Glomerular endothelial cell (primary cell): ENCODE data around the gene CACNA2D2. TPM values are rescaled to one million over a fixed set of nuclear protein-coding genes. Genes with fewer than 3 reads are reported as not detected.

Experiments
- DNase-seq: peaks from one replicate; pipeline ENCODE4 v3.0.0-alpha.2; 2011; ENCODE audit warnings: low read depth, low spot score; ENCODE audit errors: extremely low read depth
- total RNA-seq: library from RNA; depleted of rRNA; stranded (reverse); fragments of >200 nt; gene quantifications from 2 replicates; pipeline ENCODE4 v1.2.3, GENCODE V29; 2015

CACNA2D2 gene
- total RNA-seq, 1 donor from 2014 or later: not detected

DNA sequence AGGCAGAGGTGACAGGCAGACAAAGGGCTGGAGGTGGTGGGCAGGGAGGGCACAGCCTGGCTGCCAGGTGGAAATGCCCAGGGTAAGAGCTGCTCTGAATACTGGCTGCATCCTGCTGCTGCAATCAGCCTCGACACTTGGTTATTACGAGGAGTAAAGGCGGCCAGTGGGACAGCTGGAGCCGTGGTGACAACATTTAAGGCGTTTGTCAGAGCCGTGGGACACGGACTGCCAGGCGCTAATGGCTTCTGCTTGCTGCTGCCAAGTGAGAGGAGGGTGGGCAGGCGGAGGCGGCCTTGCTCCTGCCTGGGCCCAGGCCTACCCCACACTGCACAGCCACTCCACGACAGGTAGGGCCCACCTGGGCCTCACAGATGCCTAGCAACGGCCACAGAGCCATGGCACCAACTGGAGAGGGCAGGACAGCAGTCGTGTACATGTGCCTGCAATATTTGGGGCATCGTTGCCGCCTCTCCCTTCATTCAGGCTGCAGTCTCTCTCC lies 94.9 kb downstream of the CACNA2D2 start:
- no peak for DNase-seq

- no peak for DNase-seq
Measured at GRCh38 chr3:50406487-50406886, 96.9 kb downstream of the CACNA2D2 start.

- no peak for DNase-seq
Measured at GRCh38 chr3:50405249-50405648, 98.2 kb downstream of the CACNA2D2 start.

GRCh38 chr3:50401978-50402595 lies 101.3 kb downstream of the CACNA2D2 start:
- DNase-seq: no peak

DNA sequence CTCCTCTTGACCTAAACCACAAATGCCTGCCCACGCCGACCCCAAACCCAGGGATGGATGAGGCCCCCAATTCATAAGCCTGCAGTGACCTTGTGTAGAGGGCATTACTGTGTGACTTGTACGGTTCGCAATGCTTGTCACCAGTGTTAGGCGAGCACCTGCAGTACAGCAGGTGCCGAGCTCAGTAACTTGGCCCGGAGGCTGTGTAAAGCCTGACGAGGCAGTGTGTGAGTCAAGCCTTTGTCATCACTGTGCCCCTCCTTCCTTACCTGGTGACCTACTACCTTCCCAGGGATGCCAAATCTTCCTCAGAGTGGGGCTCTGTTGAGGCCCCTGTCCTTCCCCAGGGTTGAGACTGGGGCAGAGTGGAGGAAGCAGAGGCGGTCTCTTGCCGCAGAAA lies 106.9 kb downstream of the CACNA2D2 start:
- no peak for DNase-seq

DNA sequence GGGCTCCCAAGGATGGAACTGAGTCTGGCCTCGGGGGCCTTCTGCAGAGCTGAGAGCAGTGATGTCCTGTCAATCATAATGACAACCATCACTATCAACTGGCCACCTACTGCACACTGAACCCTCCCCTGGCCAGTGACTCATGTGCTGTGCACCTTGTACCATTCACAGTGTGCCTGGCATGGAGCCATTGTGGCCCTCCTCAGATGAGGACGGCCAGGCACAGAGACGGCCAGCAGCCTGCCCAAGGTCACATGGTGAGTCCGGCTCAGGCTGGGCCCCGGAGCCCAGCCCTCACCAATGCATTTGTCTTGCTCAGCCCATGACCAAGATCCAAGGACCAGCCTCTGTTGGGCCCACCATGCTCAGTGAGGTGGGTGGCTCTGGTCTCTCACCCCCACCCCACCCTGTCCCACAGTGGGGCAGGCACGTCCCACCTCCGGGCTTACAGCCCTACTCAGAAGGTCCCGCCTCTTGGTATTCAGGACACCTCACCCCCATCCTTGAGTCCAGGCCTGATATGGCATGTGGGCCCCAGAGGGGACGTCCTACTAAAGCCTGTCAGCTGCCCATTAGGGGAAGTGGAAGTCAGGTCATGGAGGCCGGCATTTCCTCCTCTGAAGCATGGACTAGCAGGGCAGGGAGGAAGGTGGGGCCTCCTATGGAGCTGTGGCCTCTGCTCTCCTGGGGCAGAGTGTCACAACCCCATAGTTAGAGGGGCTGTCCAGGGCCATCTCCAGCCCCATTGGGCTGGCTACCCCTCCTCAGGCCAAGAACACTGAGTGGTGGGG lies 108.2 kb downstream of the CACNA2D2 start:
- no peak for DNase-seq

DNA sequence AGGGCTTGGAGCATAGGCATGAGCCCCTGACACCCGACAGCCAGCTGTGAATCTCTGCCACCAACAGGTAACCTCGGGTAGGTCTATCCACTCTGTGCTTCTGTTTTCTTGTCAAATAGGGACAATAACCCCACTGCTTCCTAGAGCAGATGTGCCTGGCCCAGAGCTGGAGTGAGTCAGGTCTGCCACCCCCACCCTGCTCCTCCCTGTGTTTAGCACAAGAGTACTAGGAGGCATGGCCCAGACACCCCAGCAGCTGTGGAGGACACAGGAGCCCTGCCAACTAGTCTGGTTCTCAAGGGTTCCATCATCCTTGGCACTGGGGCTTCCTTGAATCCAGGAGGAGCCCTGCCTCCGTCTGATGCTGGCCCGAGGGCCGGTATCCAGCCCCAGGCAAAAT lies 110.4 kb downstream of the CACNA2D2 start:
- no peak for DNase-seq

GRCh38 chr3:50392101-50392715 lies 111.2 kb downstream of the CACNA2D2 start:
- DNase-seq: no peak

- no peak for DNase-seq
Measured at GRCh38 chr3:50390508-50391224, 112.8 kb downstream of the CACNA2D2 start.

DNA sequence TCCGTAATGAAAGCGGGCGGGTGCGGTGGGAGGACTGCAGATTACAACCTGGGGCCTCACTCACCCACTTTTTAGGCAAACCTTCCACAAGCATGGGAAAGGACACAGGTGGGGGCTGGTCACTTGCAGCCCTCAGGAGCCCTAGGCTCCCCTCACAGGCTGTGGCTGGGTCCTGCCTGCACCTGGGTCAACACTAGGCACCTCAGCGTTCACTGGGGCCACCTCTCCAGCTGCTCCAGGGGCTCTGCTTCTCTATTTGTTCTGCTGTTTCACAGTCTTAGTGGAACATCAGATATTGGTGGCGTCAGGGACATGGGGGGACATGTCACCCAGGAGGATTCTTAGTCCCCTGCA lies 114.0 kb downstream of the CACNA2D2 start:
- DNase-seq: no peak

DNA sequence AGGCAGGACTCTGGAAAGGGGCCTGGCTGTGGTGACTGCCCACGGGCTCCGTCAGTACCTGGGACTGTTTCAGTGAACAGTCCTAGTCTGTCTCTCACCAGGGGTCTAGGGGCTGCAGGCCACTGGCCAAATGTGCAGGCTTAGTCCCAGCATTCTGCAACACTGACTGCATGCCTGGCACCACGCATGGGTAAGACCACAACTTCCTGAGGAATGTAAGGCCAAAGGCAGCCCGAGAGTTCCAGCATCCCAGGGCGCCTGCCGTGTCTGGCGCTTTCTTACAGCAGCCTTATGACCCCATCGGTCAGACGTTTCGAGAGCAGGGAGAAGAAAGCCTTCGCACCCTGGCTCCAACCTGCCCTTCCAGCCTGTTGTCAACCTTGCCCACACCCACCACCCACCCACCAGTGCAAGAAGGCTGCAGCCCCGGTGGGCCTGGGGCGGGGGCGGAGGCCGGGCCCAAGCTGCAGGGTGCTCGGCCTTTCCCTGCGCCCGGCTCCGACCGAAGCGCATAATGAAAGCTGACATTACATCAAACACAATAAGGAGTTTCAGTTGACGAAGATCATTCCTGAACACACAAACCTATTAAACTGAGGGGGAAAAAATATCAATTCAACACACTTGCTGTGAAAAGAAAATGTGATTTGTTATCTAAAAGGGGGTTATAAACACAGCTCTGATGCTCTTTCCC lies 114.6 kb downstream of the CACNA2D2 start:
- no peak for DNase-seq

DNA sequence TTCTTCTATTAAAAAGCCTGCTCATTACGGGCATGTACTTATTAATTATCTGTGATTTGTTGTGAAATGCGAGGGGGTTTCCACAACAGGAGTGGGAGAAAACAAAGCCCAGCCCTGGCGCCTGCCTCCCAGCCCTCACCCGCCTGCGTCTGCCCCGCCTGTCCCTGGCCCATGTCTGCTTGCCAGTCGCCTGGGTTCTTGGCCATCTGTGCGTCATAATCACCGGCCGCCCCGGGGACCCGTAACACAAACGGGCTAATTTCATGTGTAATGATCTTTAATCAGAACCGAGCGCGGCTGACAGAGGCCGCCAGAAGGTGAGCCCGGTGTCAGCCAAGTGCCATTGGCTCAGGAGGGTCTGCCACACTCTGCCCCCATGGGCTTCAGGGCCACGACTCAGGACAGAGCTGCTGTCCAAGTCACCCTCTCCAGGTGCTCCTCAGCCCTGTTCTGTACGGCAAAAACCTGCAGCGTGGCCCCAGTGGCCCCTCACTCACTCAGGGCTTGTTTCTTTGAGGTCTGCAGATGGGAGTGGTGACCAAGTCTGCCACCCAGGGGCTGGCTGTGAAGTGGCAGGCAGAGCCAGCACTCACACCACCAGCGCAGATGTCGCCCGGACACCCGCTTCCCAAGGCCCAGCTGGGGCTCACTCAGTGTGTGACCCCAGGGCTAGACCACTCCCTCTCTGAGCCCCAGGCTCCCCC lies 115.3 kb downstream of the CACNA2D2 start:
- no peak for DNase-seq

DNA sequence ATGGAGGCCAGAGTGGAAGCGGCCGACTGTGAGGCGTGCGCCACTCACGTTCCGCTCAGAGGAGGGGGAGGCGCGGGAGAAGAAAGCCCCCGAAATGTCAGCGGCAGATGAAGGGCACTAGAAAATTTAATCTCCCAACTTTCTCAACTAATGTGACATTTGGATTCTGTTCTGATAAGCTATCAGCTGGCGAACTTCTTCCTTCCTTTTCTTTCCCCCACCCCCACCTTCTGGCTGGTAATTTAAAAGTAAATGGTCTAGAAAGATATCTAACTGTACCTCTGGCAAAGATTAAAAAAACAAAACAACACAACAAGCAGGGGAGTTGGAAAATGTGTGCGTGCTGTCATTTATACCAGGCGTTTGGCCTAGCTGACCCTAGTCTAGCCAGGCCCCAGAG lies 117.7 kb downstream of the CACNA2D2 start:
- no peak for DNase-seq

- DNase-seq: no peak
Measured at GRCh38 chr3:50383750-50384149, 119.7 kb downstream of the CACNA2D2 start.

- DNase-seq: no peak
Measured at GRCh38 chr3:50382722-50383121, 120.7 kb downstream of the CACNA2D2 start.

- DNase-seq: no peak
Measured at GRCh38 chr3:50381383-50381782, 122.1 kb downstream of the CACNA2D2 start.

DNA sequence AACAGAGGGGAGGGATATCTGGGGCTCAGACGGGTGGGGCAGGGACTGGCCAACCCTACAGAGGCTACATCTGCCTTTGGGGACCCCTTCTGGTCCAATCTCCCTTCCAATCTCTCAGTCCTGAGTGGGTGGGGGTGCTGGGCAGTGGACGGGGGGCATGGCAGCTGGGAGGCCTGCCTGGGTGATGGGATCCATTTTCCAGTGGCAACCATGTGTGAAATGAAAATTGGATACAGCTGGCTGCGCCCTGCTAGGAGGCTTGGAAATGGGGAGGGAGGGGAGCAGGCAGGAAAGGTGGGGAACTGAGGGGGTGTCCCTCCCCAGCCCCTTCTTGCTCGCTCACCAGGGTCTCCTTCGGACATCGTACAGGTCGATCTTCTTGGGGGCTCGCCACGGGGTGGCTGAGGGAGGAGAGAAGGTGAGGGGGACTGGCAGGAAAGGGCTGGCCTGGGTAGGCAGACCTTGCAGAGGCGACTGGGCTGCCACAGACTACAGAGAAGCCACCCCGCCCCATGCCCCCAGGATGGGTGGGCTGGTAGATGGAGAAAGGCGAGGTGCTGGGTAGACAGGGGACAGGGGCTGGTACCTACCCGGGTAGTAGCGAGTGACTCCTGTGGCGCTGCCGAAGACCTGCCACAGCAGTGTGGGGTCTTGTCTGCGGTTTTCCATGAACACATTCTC lies 122.9 kb downstream of the CACNA2D2 start:
- DNase-seq: no peak

- no peak for DNase-seq
Measured at GRCh38 chr3:50378757-50379156, 124.7 kb downstream of the CACNA2D2 start.

DNA sequence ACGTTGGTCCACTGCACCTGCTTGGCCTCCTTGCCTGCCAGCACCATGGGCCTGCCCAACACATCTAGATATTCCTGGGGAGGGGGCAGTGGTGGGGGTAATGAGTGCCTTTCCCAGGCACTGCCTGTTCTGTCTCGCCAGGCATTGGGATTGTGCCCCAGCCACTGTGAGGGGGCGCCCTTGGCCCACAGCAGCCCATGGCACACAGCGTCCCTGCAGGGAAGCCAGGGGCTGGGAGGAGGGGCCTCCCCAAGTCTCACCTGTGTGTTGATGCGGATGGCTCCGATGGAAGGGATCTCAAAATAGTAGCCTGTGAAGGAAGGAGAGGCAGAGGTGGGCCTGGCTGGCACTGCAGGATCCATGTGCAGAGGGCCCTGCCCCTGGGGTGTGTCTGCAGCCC lies 125.4 kb downstream of the CACNA2D2 start:
- DNase-seq: no peak
